ENCODE data around the gene BCL2L2.
"Not testable (repeated sequence)": the region's sequence is repeated elsewhere in the genome, so short reads cannot be mapped to it uniquely, and the experiment has no call there.

BCL2L2 gene

GRCh38 chr14:23324993-23325392 is 18.4 kb downstream of the BCL2L2 start:
- no peak for DNase-seq

- not testable (repeated sequence) for DNase-seq
Observed at GRCh38 chr14:23325746-23326145, 19.1 kb downstream of the BCL2L2 start.

DNA sequence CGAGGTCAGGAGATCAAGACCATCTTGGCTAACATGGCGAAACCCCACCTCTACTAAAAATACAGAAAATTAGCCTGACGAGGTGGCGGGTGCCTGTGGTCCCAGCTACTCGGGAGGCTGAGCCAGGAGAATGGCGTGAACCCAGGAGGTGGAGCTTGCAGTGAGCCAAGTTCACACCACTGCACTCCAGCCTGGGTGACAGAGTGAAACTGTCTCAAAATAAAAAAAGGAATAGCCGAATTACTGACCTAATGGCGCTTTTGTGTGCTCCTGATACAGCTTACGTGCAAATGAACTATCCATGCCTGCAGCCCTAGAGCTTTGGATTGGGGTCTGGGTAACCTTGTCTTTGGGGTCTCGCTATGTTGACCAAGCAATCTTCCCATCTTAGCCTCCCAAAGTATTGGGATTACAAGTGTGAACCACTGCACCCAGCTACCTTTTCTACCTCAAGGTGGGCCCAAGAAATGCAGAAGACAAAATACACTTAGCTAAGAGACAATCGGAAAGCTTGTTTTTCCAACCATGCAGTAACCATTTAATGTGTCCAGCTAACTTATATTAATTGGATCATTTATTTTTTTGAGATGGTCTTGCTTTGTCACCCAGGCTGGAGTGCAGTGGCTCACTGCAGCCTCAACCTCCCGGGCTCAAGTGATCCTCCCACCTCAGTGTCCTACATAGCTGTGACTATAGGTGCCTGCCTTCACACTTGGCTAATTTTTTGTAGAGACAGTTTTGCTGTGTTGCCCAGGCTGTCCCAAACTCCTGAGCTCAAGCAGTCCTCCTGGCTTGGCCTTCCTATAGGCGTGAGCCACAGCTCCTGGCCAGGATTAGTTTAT is 20.1 kb downstream of the BCL2L2 start:
- DNase-seq = no peak

DNA sequence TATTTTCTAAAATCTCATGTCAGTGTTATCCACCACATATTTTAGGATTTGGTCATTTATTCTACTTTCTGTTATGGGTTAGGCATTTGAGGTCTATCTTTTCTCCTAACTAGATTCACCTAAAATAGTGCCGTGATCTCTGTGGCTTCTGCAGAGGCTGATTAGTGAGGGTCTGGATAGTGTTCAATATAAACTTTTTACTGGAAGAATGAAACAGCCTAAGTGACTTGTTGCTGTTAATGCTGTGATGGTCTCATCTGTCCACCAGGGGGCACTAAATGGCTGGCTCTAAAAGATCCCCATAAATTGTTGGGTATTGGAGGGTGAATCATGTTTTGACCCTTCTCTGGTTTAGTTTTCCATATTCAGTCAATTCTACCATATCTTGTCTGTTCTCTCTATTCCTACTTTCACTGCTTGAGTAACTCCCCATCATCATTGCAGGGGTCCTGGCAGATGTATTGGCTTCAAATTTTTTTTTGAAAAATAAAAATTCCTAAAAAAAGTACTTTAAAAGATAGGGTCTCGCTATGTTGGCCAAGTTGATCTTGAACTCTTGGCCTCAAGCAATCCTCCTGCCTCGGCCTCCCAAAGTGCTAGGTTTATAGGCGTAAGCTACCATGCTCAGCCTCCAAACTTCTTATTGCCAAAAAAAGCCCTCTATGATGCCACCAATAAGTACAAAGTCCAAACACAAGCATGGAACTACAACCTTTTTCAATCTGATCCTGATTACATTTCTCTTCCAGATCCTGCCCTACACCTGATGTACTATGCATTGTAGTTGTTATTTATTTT is 21.5 kb downstream of the BCL2L2 start:
- peak; percentile 62 to 69 for DNase-seq

GRCh38 chr14:23335623-23336022 is 29.0 kb downstream of the BCL2L2 start:
- no peak for DNase-seq

GRCh38 chr14:23339506-23340268 is 33.1 kb downstream of the BCL2L2 start:
- no peak for DNase-seq

- no peak for DNase-seq
Observed at GRCh38 chr14:23344481-23344880, 37.8 kb downstream of the BCL2L2 start.

GRCh38 chr14:23345987-23346692 is 39.5 kb downstream of the BCL2L2 start:
- no peak for DNase-seq

- DNase-seq = no peak
Observed at GRCh38 chr14:23346693-23347405, 40.2 kb downstream of the BCL2L2 start.

DNA sequence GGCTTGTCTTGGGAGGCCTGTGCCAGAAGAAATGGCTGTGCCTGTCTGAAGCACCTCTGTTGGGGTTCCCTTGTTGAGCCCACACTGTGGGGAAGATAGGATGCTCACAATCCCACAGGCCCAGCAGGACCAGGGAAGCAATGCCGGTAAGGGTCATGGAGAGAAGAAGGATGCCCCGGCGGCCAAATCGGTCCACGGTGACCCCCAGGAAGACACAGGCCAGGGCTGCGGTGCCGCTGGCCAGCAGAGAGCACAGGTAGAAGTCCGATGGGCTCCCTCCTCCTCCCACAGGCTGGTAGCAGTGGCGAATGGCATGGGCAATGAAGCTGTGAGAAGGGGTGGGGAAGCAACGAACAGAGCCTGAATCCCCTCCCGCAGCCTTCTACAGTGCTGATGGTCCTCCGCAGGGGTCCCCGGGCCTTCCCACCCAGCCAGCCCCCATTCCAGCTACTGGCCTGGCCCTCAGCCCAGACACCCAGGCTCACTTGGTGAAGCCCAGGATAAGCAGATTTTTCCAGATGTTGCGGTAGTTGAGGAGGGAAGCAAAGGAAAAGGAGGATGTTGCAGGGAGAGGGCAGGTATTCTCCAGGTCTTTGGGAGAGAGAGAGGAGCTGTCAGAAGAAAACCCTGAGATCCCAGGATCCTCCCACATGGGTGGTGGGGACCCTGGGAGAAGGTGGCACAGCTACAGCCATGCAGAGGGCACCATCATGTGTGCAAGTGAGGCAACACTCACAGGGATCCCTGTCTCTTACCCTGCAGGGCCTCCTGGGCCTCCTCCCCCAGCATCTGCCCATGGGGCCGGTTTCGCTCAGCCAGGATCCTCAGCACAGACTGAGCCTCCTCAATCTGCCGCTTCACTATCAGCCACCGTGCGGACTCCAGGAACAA is 41.0 kb downstream of the BCL2L2 start:
- DNase-seq = no peak

DNA sequence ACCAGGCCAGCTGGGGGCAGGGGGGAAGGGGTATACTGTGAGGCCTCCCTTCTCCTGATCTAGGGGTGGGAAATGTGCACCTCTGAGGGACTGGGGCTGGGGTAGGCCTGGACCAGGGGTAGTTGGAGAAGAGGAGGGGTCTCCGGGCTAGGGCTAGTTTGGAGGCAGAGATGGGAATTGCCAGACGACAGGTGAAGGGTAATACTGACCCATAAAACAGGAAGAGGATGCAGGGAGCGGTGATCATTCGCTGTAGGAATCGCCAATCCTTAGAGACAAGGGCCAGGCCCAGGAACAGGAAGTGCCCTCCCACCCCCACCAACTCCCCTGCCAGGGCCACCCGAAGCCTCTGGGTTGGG is 41.6 kb downstream of the BCL2L2 start:
- no peak for DNase-seq

DNA sequence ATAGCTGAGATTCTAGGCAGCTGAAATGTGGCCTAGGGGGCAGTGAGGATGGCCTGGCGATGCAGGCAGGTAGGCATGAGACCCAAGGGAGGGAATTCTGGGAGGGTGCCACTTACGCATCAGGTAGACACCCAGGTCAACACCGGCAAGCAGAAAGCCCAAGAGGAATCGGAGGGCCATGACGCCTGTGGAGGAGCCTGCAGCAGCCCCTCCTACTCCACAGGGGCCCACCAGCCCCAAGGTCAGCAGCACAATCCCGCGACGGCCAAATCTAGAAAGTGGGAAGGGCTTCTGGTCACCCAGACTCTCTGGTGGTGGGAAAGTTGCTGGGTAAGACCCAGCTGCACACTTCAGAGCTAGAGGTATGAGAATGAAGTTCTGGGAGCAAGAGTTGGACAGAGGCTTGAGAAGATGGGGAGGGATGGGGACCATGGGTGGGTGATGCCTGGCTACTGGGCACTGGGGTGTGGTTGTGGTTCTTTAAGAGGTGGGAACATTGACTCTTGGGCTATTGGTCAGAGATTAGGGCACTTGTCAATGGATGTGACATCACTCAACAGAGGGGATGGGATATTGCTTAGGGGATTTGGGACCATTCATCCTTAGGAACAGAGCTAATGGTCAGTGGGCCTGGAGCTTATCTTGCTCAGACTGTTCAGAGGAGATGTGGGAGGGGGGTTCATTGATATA is 42.7 kb downstream of the BCL2L2 start:
- DNase-seq = no peak

DNA sequence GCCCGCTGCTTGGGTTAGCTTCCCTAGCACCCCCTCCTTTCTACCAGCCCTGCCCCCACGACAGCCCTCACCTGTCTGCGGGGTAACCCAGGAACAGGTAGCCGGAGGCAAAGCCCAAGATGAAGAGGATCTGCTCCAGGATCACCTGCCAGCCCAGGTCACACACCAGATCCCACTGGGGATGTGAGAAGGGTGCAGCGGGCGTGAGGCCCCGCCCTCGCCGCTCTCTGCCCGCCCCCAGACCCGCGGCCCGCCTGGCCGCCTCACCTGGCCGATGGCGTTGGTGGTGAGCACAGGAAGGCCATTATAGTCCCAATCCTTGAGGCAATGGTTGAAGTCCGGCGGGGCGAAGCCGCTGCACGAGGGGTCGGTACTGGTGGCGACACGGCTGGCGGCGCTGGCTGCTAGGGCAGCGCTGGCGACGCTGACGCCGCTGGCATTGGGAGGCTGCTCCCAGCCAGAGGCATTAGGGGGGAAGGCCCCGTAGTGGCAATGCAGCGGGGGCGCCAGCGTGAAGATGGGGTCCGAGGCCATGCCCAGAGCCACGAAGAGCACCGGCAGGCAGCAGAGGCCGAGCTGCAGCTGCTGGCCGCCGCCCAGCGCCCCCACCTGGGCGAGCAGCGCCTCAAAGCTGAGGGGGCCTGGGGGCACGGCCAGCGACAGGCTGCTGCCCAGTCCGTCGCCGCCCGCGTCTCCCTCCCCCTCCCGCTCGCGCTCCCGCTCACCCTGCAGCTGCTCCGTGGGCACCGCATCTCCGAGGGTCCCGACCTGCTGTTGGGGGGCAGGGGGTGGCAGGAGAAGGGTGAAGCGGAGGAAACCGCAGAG is 45.3 kb downstream of the BCL2L2 start:
- no peak for DNase-seq

DNA sequence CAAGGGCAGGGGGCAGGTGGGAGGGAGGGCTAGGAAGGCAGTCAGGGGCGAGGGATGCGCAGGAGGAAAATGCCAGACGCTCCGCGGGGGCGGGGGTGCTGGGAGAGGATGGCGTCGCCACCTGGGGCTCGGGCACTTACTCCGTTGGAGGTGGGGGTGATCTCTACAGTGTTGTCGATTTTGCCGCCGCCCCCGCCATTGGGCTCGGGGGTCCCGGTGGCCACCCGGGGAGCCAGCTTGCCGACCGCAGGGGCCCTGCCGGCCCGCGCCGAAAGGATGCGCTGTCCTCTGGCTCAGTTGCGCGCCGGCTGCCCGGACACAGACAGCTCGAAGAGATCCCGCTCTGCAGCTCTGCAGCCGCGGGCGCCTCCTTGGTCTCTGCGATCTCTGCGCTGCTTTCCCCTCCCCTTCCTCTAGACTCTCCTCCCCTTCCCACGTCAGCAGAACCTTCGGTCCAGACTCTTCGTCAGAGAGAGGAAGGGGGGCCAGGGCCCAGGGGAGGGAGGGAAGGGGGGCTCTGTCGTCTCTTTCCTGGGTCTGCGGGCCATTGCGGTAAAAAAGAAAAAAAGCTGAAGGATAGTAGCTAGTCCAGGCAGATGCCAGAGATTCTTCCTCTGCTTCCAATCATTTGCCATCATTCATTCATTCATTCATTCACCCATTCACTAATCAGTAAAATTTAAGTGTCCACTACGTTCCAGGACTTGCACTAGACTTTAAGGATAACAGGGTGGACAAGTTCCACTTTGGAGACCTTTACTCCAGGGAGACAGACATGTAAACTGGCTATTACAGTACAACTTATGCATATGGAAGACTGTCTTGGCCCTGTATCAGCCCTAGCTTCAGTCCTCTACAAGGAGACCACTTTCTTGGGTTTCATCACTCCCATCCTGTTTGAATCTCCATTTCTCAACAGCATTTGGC is 46.1 kb downstream of the BCL2L2 start, which contains the start of gene SLC22A17:
Gene SLC22A17 (minus strand): TSS at position 382 of the 927 bp plus-strand sequence.
- DNase-seq = peak; percentile 46 to 63

DNA sequence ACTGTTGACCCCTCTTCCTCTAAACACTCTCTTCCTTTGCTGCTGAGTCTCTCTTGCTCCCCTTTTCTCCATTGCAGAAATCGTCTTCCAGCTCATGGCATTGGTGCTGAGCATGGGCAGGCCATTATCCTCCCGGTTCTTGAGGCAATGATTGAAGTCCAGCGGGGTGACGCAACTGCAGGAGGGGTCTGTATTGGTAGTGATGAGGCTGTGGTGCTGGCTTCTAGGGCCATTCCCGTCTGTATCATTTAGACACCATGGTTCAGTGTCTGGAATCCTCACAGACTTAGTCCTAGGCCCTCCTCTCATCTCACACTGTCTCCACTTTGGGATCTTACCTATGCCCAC is 46.8 kb downstream of the BCL2L2 start:
- no peak for DNase-seq

GRCh38 chr14:23354990-23355389 is 48.4 kb downstream of the BCL2L2 start:
- no peak for DNase-seq

DNA sequence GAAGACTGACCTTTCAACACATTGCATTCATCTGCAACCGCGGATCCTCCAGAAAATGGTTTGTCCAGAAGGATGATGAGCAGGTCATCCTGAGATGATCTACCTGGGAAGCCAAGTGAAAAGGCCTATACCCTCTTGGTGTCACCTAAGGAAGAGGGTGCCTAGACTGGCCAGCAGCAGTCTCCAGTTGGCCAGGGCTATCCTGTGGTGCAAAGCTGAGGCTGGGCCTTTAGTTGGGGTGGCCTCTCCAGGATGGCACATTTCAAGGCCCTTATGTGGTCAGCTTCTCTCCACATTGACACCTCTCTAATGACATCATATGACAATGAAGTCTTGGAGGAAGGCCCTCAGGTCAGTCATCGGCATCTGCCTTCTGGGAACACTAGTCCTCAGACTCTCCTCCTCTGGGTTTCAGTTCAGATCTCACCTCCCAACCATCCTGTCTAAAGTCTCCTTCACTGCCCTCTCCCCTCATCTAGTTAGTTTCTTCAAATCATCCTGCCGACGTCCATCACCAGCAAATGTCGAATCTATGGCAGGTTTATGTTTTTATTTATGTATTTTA is 49.3 kb downstream of the BCL2L2 start:
- no peak for DNase-seq

DNA sequence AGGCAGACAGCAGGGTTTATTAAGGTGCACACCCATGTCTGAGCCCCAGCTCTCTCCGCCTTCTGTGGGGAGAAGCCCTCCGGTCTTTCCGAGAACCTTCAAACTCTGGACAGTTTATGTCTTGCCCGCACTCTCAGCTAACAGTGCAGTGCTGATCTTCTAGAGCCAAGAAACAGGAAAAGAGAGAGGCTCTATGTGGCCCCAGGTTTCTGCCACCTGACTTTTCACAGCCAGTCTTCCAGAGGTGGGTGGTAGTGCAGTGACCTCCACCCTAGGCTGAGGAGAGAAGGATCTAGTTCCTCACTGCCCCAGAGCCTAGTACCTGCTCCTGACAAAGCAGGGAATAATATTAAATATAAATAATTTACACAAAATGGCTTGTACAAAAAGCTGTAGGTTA is 50.0 kb downstream of the BCL2L2 start:
- no peak for DNase-seq
